ENCODE data around the gene THBS2.

THBS2 gene

DNA sequence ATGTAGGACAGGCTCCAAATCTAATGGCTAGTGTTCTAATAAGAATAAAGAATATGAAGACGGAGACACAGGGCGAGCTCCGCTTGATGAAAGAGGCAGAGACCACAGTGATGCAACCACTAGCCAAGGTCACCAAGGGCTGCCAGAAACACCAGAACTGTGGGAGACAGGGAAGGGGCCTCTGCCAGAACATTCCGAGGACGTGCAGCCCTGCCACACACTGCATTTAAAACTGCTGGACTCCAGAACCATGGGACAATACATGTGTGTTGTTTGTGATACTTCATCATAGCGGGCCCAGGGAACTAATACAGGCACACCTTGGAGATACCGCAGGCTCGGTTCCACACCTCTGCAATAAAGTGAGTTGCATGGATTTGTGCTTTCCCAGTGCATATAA, 2.9 kb upstream of the THBS2 start:
- ChIA-PET POLR2A (no interaction called here), CTCF (no interaction called here)
- TF ChIP-seq SUZ12 (IDR thresholded peaks at IDR 0.05) (no peak), L3MBTL2 (conservative IDR thresholded peaks at IDR 0.05) (no peak), BHLHE40 (IDR thresholded peaks at IDR 0.05; ENCODE audit: borderline replicate concordance) (no peak), TARDBP (IDR thresholded peaks at IDR 0.05) (no peak), CTBP1 (IDR thresholded peaks at IDR 0.05; ENCODE audit: borderline replicate concordance) (no peak), FOXM1 (IDR thresholded peaks at IDR 0.05; ENCODE audit: borderline replicate concordance) (no peak), ZNF384 (IDR thresholded peaks at IDR 0.05) (no peak), FOXK2 (IDR thresholded peaks at IDR 0.05) (no peak), FOXA1 (IDR thresholded peaks at IDR 0.05) (no peak), LEF1 (IDR thresholded peaks at IDR 0.05; ENCODE audit: borderline replicate concordance) (no peak), ELF4 (IDR thresholded peaks at IDR 0.05) (no peak), SP1 (IDR thresholded peaks at IDR 0.05) (no peak), ARNT (IDR thresholded peaks at IDR 0.05) (no peak)
- TF ChIP-seq, protein P1, sequence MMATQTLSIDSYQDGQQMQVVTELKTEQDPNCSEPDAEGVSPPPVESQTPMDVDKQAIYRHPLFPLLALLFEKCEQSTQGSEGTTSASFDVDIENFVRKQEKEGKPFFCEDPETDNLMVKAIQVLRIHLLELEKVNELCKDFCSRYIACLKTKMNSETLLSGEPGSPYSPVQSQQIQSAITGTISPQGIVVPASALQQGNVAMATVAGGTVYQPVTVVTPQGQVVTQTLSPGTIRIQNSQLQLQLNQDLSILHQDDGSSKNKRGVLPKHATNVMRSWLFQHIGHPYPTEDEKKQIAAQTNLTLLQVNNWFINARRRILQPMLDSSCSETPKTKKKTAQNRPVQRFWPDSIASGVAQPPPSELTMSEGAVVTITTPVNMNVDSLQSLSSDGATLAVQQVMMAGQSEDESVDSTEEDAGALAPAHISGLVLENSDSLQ (IDR thresholded peaks at IDR 0.05): no peak
- no peak for DNase-seq (ENCODE audit: extremely low spot score)

DNA sequence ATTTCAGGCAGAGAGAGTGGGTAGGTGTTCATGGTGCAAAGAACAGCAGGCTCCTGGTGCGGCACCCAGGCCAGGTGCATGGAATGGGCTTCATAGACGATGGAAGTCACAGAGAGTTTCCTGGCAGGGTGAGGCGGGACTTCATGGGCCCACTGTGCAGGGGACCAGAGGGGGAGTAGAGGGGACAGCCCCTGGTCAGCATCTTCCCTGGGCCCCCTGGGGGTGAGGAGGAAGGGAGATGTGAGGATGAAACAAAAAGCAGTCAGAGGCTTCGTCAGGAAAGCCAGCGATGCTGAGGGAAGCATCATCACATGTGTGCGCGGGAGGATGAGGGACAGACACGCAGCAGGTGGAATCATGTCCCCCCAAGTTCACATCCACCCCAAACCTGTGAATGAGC, 2.4 kb upstream of the THBS2 start:
- DNase-seq (ENCODE audit: extremely low spot score): no peak
- ChIA-PET POLR2A (no interaction called here), CTCF (no interaction called here)
- TF ChIP-seq ELF4 (IDR thresholded peaks at IDR 0.05) (no peak), L3MBTL2 (conservative IDR thresholded peaks at IDR 0.05) (no peak), SUZ12 (IDR thresholded peaks at IDR 0.05) (no peak), SP1 (IDR thresholded peaks at IDR 0.05) (no peak), FOXK2 (IDR thresholded peaks at IDR 0.05) (no peak), BHLHE40 (IDR thresholded peaks at IDR 0.05; ENCODE audit: borderline replicate concordance) (no peak)

DNA sequence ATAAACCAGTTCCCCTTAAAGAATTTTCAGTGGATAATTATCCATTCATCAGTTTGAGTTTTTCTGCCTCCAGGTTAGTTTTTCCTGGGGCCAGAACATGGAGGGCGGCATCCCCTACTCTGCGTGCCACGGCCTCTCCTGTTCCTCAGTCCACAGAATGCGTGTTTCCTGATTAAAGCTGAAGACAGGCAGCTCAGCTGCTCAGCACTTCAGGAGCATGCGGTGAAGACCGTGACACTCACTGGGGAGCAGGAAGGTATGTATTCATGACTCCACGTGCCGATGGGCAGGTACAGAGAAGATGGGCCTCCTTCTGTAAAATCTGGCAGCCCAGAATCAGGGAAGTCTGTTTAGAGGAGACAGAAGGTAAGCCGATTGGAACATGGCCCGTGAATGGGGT, 2.0 kb upstream of the THBS2 start:
- ChIA-PET CTCF (no interaction called here), POLR2A (no interaction called here)
- DNase-seq (ENCODE audit: extremely low spot score): no peak

DNA sequence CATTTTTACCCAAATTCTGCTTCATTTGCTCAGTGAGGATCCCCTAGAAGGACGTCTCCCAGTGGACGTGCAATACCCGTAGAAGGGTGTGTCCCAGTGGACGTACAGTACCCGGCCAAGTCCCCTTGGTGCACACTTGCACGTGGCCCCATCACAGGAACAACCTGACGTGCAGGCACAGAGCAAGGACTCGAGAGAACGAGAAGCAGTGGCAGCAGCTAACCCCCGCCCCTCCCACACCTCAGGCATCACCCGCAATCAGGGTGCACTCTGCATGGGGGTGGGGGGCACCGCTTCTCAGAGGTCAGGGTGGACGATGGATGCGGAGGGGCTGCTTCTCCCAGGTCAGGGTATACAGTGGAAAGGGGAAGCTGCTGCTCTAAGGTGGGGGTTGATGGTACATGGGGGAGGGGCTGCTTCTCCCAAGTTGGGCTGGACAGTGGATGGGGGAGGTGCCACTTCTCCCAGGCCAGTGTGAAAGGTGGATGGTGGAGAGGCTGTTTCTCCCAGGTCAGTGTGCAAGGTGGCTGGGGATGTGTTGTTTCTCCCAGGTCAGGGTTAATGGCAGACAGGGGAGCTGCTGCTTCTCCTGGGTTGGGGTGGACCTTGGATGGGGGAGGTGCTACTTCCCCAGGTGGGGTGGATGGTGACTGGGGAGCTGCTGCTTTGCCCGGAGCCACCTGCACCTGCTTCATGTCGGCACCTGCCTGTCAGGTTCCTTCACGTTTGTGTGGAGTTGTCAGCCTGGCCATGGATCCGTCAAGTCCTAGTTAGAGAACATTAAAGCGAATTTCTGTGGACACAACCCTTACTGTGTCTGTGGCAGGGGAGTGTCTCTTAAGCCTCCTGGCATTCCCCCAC, 1.0 kb upstream of the THBS2 start:
- ChIA-PET POLR2A (no interaction called here), CTCF (no interaction called here)
- no peak for DNase-seq (ENCODE audit: extremely low spot score)
- TF ChIP-seq BHLHE40 (IDR thresholded peaks at IDR 0.05; ENCODE audit: borderline replicate concordance): no peak
- TF ChIP-seq FOXK2 (IDR thresholded peaks at IDR 0.05): no peak
- TF ChIP-seq NFRKB (IDR thresholded peaks at IDR 0.05): no peak
- no peak for TF ChIP-seq LEF1 (IDR thresholded peaks at IDR 0.05; ENCODE audit: borderline replicate concordance)
- no peak for TF ChIP-seq TARDBP (IDR thresholded peaks at IDR 0.05)
- TF ChIP-seq CTBP1 (IDR thresholded peaks at IDR 0.05; ENCODE audit: borderline replicate concordance): no peak
- TF ChIP-seq ZNF384 (IDR thresholded peaks at IDR 0.05): no peak
- no peak for TF ChIP-seq HDGF (IDR thresholded peaks at IDR 0.05; ENCODE audit: borderline replicate concordance)
- no peak for TF ChIP-seq SP1 (IDR thresholded peaks at IDR 0.05)
- TF ChIP-seq FOXA1 (IDR thresholded peaks at IDR 0.05): no peak
- no peak for TF ChIP-seq ELF4 (IDR thresholded peaks at IDR 0.05)
- TF ChIP-seq SUZ12 (IDR thresholded peaks at IDR 0.05): no peak
- TF ChIP-seq L3MBTL2 (conservative IDR thresholded peaks at IDR 0.05): no peak

More for the DNA sequence above, 2.0 kb upstream of the THBS2 start:
- TF ChIP-seq SP1 (IDR thresholded peaks at IDR 0.05): no peak
- no peak for TF ChIP-seq L3MBTL2 (conservative IDR thresholded peaks at IDR 0.05)
- no peak for TF ChIP-seq BHLHE40 (IDR thresholded peaks at IDR 0.05; ENCODE audit: borderline replicate concordance)
- TF ChIP-seq ARNT (IDR thresholded peaks at IDR 0.05): no peak
- TF ChIP-seq CTBP1 (IDR thresholded peaks at IDR 0.05; ENCODE audit: borderline replicate concordance): no peak
- no peak for TF ChIP-seq ZNF384 (IDR thresholded peaks at IDR 0.05)
- TF ChIP-seq TARDBP (IDR thresholded peaks at IDR 0.05): no peak
- TF ChIP-seq, protein P1 (IDR thresholded peaks at IDR 0.05): no peak
- no peak for TF ChIP-seq ELF4 (IDR thresholded peaks at IDR 0.05)
- no peak for TF ChIP-seq SUZ12 (IDR thresholded peaks at IDR 0.05)
- no peak for TF ChIP-seq FOXK2 (IDR thresholded peaks at IDR 0.05)
- no peak for TF ChIP-seq HDGF (IDR thresholded peaks at IDR 0.05; ENCODE audit: borderline replicate concordance)
- TF ChIP-seq NFRKB (IDR thresholded peaks at IDR 0.05): no peak
- no peak for TF ChIP-seq LEF1 (IDR thresholded peaks at IDR 0.05; ENCODE audit: borderline replicate concordance)
- no peak for TF ChIP-seq FOXM1 (IDR thresholded peaks at IDR 0.05; ENCODE audit: borderline replicate concordance)
- no peak for TF ChIP-seq FOXA1 (IDR thresholded peaks at IDR 0.05)

DNA sequence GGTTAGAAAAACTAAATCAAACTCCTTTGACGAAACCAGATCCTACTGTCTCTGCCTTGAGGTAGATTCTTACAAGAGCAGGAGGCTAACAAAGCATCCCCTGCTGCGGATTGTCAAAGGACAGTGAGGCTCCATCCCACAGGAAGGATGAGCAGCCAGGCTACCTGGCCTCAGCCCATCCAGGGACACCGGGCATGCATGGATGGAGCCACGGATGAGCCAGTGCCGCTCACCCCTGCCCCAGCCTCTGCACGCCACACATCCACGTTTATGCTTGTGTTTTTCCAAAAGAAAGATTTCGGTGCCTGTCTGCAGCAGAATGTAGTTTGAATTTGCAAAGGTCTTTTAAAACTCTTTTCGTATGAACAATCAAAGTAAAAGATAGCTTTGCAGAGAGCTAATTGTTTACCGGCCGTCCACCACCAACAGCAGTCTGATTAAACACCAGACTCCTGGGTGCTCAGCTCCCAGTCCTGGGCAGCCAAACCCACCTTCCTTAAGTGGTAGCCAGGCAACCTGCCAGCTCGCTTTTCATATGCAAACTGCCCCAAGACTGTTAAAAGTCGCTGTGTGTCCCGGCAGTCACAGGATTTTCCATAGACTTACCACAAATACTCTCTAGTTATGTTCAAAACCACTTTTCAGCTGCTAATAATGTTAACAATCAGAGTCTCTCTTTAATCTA, 999 bp downstream of the THBS2 start:
- no peak for DNase-seq (ENCODE audit: extremely low spot score)
- TF ChIP-seq, protein P1 (IDR thresholded peaks at IDR 0.05): no peak
- TF ChIP-seq NFRKB (IDR thresholded peaks at IDR 0.05): no peak
- no peak for TF ChIP-seq ELF4 (IDR thresholded peaks at IDR 0.05)
- no peak for TF ChIP-seq BHLHE40 (IDR thresholded peaks at IDR 0.05; ENCODE audit: borderline replicate concordance)
- no peak for TF ChIP-seq LEF1 (IDR thresholded peaks at IDR 0.05; ENCODE audit: borderline replicate concordance)
- TF ChIP-seq L3MBTL2 (conservative IDR thresholded peaks at IDR 0.05): no peak
- no peak for TF ChIP-seq CTBP1 (IDR thresholded peaks at IDR 0.05; ENCODE audit: borderline replicate concordance)
- no peak for TF ChIP-seq SP1 (IDR thresholded peaks at IDR 0.05)
- no peak for TF ChIP-seq ARNT (IDR thresholded peaks at IDR 0.05)
- no peak for TF ChIP-seq FOXM1 (IDR thresholded peaks at IDR 0.05; ENCODE audit: borderline replicate concordance)
- TF ChIP-seq SUZ12 (IDR thresholded peaks at IDR 0.05): no peak
- no peak for TF ChIP-seq FOXK2 (IDR thresholded peaks at IDR 0.05)
- TF ChIP-seq ZNF384 (IDR thresholded peaks at IDR 0.05): no peak
- no peak for TF ChIP-seq HDGF (IDR thresholded peaks at IDR 0.05; ENCODE audit: borderline replicate concordance)
- TF ChIP-seq TARDBP (IDR thresholded peaks at IDR 0.05): no peak
- ChIA-PET CTCF (no interaction called here), POLR2A (interaction anchor here (0.6 kb wide), 1 partner anchor 182 kb away, joined by 3 read pairs; no protein-coding TSS in a partner anchor)

All from HEK293T (cell line).